PC-9 (cell line): ENCODE data around the gene TULP4.

Experiments used
- CTCF ChIP-seq: fragments of 200-600 bp; sonication (generic); conservative IDR thresholded peaks from 2 replicates; pipeline ENCODE4 v1.6.1; 2017; ENCODE audit warnings: mixed run types, antibody characterized with exemption, mild to moderate bottlenecking, moderate library complexity
- EZH2 ChIP-seq: fragments of 200-600 bp; sonication (generic); IDR thresholded peaks from 2 replicates; pipeline ENCODE4 v1.8.0; 2017; ENCODE audit warnings: antibody characterized with exemption, low read depth

GRCh38 chr6:158338311-158339112, 26.2 kb downstream of the TULP4 start:
- TF ChIP-seq CTCF (no peak), EZH2 (no peak)
